ENCODE results near the gene ERN1.

GRCh38 chr17:64081802-64082799, 47.8 kb downstream of the ERN1 start:
- TF ChIP-seq, protein P1, sequence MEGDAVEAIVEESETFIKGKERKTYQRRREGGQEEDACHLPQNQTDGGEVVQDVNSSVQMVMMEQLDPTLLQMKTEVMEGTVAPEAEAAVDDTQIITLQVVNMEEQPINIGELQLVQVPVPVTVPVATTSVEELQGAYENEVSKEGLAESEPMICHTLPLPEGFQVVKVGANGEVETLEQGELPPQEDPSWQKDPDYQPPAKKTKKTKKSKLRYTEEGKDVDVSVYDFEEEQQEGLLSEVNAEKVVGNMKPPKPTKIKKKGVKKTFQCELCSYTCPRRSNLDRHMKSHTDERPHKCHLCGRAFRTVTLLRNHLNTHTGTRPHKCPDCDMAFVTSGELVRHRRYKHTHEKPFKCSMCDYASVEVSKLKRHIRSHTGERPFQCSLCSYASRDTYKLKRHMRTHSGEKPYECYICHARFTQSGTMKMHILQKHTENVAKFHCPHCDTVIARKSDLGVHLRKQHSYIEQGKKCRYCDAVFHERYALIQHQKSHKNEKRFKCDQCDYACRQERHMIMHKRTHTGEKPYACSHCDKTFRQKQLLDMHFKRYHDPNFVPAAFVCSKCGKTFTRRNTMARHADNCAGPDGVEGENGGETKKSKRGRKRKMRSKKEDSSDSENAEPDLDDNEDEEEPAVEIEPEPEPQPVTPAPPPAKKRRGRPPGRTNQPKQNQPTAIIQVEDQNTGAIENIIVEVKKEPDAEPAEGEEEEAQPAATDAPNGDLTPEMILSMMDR (IDR thresholded peaks at IDR 0.05) = no peak
- TF ChIP-seq NR2C2 (CRISPR knock-in tag; IDR thresholded peaks at IDR 0.05) (no peak), NFYB (CRISPR knock-in tag; conservative IDR thresholded peaks at IDR 0.05; ENCODE audit: low read depth) (no peak), GABPB1 (CRISPR knock-in tag; IDR thresholded peaks at IDR 0.05) (peak; percentile 100), SMAD3 (CRISPR knock-in tag; IDR thresholded peaks at IDR 0.05; ENCODE audit: borderline replicate concordance) (no peak), MAX (CRISPR knock-in tag; IDR thresholded peaks at IDR 0.05) (no peak; the same call in 1 of the 2 replicates), NFATC4 (CRISPR knock-in tag; IDR thresholded peaks at IDR 0.05) (no peak), ZNF263 (CRISPR knock-in tag; IDR thresholded peaks at IDR 0.05; ENCODE audit: low read depth) (no peak), CREB1 (CRISPR knock-in tag; IDR thresholded peaks at IDR 0.05) (no peak), JAZF1 (CRISPR knock-in tag; IDR thresholded peaks at IDR 0.05) (no peak), KAT7 (CRISPR knock-in tag; IDR thresholded peaks at IDR 0.05; ENCODE audit: borderline replicate concordance) (no peak), NFE2L1 (CRISPR knock-in tag; IDR thresholded peaks at IDR 0.05) (no peak)
- TF ChIP-seq, protein P2, sequence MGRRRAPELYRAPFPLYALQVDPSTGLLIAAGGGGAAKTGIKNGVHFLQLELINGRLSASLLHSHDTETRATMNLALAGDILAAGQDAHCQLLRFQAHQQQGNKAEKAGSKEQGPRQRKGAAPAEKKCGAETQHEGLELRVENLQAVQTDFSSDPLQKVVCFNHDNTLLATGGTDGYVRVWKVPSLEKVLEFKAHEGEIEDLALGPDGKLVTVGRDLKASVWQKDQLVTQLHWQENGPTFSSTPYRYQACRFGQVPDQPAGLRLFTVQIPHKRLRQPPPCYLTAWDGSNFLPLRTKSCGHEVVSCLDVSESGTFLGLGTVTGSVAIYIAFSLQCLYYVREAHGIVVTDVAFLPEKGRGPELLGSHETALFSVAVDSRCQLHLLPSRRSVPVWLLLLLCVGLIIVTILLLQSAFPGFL (CRISPR knock-in tag; IDR thresholded peaks at IDR 0.05; ENCODE audit: borderline replicate concordance) = no peak
- TF ChIP-seq, protein P3, sequence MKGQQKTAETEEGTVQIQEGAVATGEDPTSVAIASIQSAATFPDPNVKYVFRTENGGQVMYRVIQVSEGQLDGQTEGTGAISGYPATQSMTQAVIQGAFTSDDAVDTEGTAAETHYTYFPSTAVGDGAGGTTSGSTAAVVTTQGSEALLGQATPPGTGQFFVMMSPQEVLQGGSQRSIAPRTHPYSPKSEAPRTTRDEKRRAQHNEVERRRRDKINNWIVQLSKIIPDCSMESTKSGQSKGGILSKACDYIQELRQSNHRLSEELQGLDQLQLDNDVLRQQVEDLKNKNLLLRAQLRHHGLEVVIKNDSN (CRISPR knock-in tag; IDR thresholded peaks at IDR 0.05) = no peak

Data from WTC11 (cell line).